Activated CD4-positive, alpha-beta T cell treated with anti-CD3 and anti-CD28 coated beads, Interleukin-2, amount 50 U/mL, for 4 hours (primary cell): ENCODE data around the gene CTU2.
"Not testable (repeated sequence)": the region's sequence is repeated elsewhere in the genome, so short reads cannot be mapped to it uniquely, and the experiment has no call there.

Source experiments
- DNase-seq, 2 experiments: peaks; one replicate each; pipeline ENCODE4 v3.0.0-alpha.2; 2020

Gene CTU2

GRCh38 chr16:88706229-88706964 lies at the start of gene CTU2, which contains the start of gene RNF166:
Gene CTU2 (plus strand): TSS chr16:88706503. CDS start chr16:88706531, 28 bp downstream.
Gene RNF166 (minus strand): TSS chr16:88706408. CDS start chr16:88706325, 83 bp downstream.
- peak; percentile 88 to 90 for DNase-seq

- DNase-seq: no peak
Measured at GRCh38 chr16:88657371-88657770, 48.9 kb upstream of the CTU2 start.

- no peak for DNase-seq
Measured at GRCh38 chr16:88658714-88659113, 47.6 kb upstream of the CTU2 start.

- DNase-seq: no peak
Measured at GRCh38 chr16:88659160-88659559, 47.1 kb upstream of the CTU2 start.

DNA sequence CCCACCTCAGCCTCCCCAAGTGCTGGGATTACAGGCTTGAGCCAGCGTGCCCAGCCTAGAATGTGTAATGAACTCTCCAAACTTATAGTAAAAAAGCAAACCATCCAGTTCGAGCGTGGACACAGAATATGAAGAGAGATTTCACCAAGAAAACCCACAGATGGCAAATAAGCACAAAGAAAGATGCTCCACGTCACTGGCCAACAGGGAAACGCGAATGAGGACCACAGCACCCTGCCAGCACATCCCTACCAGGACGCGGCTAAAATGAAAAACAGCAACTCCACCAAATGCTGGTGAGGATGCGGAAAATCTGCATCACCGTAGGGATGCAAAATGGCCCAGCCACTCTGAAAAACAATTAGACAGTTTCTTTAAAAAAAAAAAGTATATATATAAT lies 44.8 kb upstream of the CTU2 start:
- DNase-seq: no peak

GRCh38 chr16:88662222-88662842 lies 44.0 kb upstream of the CTU2 start:
- DNase-seq: no peak

GRCh38 chr16:88662843-88663606 lies 43.3 kb upstream of the CTU2 start, which contains the start of gene MVD:
Gene MVD (minus strand): TSS chr16:88663091. CDS start chr16:88663080, 11 bp downstream.
- peak; percentile 92 to 94 for DNase-seq

DNA sequence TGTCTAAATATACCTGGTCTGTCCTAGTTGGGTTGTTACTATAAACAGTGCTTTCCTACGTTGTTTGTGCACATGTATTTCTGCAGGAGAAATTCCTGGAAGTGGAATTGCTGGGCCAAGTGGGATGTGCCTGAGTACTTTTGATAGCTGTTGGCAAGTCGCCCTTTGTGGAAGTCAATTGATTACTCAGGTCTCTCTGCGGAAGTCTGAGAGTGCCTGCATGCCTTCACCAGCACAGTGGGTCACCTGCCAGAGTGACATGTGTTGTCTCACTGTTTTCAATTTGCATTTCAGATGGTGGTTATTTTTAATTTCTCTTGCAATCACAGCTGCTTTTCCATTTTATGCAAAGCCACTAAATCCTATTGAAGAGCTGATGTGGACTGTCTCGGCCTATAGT lies 41.2 kb upstream of the CTU2 start:
- DNase-seq: no peak

DNA sequence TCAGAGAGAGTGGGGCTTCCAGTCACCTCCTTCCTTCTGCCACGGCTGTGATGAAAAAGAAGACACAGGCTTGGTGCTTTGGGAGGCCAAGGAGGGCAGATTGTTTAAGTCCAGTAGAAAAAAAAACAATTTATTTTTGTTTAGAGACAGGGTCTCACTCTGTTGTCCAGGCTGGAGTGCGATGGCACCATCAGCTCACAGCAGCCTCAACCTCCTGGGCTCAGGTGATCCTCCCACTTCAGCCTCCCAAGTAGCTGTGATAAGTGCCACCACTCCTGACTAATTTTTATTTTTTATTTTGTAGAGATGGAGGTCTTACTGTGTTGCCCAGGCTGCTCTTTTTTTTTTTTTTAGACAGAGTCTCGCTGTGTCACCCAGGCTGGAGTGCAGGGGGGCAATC lies 40.7 kb upstream of the CTU2 start:
- DNase-seq: no peak

DNA sequence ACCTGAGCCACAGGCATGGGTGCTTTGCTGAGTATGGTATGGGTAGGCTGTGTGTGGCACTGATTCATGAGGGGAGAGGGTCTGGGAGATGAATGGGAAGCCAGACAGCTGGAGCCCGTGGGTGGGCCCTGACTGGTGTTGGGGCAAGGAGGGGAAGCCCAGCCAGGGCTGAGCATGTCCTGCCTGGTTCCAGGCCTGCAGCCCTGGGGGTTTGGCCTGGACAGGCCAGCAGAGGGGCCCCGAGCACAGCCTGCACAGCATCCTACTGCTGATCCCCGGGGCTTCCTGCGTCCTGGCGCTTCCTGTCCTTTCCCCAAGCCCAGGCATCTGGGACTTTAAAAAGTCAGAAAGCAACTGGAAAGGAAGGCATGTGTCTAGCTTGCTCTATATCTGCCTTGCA lies 38.8 kb upstream of the CTU2 start:
- DNase-seq: no peak

DNA sequence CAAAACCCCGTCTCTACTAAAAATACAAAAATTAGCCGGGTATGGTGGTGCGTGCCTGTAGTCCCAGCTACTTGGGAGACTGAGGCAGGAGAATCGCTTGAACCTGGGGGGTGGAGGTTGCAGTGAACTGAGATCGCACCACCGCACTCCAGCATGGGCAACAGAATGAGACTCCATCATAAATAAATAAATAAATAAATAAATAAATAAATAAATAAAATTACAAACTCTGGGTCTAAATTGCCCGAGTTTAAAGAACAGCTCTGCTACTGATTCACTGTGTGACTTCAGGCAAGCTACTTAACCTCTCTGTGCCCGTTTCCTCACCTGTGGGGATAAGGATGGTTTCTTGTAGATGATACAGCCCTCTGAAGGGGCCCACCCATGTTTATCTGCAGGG lies 36.8 kb upstream of the CTU2 start:
- DNase-seq: not testable (repeated sequence)

DNA sequence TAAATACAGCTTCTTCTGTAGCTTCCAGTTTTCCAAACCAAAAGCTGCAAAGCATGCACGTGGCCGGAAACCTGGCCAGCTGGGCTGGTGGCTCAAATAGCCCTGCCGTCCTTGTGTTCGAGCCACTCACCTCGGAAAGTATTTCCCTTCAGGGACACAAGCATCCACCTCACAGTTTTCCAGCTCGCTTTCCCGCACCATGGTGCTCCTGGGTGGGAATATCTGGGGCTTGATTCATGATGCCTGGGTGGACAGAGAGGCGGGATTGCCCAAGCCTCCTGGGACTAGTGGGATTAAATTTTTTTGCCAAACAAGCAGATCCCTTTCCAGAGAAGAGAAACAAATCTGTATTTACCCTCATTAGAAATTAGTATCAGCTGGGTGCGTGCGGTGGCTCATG lies 36.3 kb upstream of the CTU2 start:
- no peak for DNase-seq

GRCh38 chr16:88671806-88672205 lies 34.5 kb upstream of the CTU2 start:
- DNase-seq: no peak

DNA sequence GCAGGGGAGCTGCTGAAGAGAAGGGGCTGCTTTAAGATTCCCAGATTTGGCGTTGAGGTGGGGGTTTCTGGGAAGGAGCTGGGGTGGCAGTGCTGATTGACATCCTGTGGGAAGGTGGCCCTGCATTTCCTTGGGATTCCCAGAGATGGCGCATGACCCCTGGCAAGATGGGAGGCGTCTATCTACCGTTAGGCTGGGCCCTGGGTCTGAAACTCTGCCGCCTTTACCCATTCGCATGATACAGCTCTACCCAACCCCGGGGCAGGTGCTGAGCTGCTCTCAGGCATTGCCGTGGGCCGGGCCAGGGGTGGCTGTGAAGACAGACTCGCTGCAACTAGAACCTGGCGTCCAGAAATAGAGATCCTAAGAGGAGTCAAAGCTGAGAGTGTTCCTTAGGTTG lies 33.5 kb upstream of the CTU2 start:
- DNase-seq: no peak

DNA sequence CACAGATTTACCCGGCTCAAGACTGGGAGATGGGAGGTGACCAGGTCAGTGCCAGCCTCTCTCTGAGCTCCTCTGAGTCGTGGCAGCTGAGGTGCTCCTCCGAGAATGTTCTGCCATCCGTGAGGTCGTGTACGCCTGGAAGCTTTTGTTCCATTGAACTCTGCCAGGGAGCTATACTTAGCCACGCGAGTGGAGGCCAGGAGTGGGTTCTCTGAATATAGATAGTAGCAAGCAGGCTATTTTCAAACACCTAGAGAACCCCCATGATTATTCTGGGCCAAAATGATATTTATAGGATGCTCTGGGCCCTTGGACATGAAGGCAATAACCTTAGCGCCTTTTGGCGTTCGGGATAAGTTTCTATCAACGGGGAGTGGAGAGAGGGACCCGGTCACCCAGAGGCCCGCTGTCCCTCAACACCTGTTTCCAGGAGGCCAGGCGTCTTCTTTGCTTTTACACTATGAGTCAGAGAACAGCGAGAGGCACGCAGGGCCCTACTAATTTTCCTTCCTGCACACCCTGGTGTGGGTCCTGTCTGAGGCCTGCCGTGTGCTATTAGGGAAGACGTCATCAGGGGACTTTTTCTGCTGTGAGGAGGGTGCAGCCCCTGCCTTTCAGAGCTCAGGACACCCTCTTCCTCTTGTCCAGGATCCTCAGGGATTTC lies 32.5 kb upstream of the CTU2 start:
- DNase-seq: no peak

- no peak for DNase-seq
Measured at GRCh38 chr16:88676502-88677242, 29.6 kb upstream of the CTU2 start.

DNA sequence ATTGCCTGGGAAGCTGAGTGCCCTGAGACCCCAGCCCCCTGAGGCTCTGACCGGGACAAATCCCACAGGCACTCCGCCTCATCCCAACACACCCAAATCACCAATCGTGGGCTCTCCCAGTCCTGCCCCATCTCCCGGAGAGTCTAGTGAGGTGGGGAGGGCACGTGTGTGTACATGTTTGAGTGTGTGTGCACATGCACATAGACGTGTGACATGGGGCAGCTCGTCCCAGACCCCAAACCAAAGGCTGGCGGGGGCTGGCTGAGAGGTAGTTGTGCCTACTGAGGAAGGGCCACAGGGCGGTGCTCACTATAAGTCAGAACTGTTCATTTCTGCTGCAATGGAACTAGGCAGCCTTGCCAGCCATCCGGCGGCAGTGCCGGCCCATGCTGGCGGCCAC lies 28.6 kb upstream of the CTU2 start:
- no peak for DNase-seq

GRCh38 chr16:88678224-88678979 lies 27.9 kb upstream of the CTU2 start:
- no peak for DNase-seq

- no peak for DNase-seq
Measured at GRCh38 chr16:88680554-88681083, 25.7 kb upstream of the CTU2 start.

DNA sequence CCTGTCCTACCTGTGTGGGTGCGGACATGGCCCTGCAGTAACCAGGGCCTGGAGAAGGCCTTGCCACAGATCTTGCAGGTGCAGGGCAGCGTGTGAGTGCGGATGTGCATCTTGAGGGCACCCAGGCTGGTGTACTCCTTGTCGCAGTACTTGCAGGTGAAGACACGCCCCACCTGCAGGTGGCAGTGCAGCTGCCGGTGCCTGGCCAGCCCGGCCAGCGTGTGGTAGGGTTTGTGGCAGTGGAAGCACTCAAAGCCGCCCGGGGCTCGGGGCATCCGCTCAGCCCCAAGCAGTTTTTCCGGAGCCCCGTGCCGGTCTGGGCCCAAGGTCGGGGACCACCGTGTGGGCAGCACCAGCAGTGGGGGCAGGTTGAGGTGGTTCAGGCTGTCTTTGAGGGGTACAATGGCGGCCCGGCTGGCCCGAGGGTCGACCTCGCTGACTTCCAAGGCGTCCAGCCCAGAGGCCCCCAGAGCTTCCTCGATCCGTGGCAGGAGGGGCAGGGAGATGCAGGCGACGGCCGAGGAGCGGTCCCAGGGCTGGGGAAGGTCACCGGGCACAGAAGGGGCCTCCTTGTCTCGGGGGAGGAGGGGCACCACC lies 25.1 kb upstream of the CTU2 start:
- DNase-seq: peak in 1 of 2 experiments; percentile 37
